ENCODE data around the gene DXO.
"Not testable (repeated sequence)": the region's sequence is repeated elsewhere in the genome, so short reads cannot be mapped to it uniquely, and the experiment has no call there.

- TF ChIP-seq, protein P1, sequence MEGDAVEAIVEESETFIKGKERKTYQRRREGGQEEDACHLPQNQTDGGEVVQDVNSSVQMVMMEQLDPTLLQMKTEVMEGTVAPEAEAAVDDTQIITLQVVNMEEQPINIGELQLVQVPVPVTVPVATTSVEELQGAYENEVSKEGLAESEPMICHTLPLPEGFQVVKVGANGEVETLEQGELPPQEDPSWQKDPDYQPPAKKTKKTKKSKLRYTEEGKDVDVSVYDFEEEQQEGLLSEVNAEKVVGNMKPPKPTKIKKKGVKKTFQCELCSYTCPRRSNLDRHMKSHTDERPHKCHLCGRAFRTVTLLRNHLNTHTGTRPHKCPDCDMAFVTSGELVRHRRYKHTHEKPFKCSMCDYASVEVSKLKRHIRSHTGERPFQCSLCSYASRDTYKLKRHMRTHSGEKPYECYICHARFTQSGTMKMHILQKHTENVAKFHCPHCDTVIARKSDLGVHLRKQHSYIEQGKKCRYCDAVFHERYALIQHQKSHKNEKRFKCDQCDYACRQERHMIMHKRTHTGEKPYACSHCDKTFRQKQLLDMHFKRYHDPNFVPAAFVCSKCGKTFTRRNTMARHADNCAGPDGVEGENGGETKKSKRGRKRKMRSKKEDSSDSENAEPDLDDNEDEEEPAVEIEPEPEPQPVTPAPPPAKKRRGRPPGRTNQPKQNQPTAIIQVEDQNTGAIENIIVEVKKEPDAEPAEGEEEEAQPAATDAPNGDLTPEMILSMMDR (IDR thresholded peaks at IDR 0.05; ENCODE audit: poor library complexity, severe bottlenecking): not testable (repeated sequence)
- not testable (repeated sequence) for TF ChIP-seq REST (IDR thresholded peaks at IDR 0.05; ENCODE audit: borderline replicate concordance); TAF1 (IDR thresholded peaks at IDR 0.05; ENCODE audit: low read depth); POLR2AphosphoS5 (IDR thresholded peaks at IDR 0.05); RAD21 (conservative IDR thresholded peaks at IDR 0.05); EZH2 (IDR thresholded peaks at IDR 0.05; ENCODE audit: borderline replicate concordance, insufficient read depth, low read length, poor library complexity, severe bottlenecking); SMC3 (conservative IDR thresholded peaks at IDR 0.05; ENCODE audit: poor library complexity); EP300 (conservative IDR thresholded peaks at IDR 0.05; ENCODE audit: poor library complexity, severe bottlenecking)
Observed at GRCh38 chr6:32003301-32003700, 31.4 kb upstream of the DXO start.

Data from neural cell (in vitro differentiated cells).